Neural cell (in vitro differentiated cells): ENCODE measurements around the gene EAPP. TPM values are rescaled to one million over a fixed set of nuclear protein-coding genes. Genes with fewer than 3 reads are reported as not detected.

ENCODE experiments used
- H2AFZ ChIP-seq: fragments of 200-600, 300-800 bp; sonication (generic), shearing (Covaris generic); 2 replicates; pipeline ENCODE4 v1.6.0; 2014; ENCODE audit warnings: low read depth, mild to moderate bottlenecking, antibody characterized with exemption, low read length, moderate library complexity
- H3F3A ChIP-seq: fragments of 200-600 bp; shearing (Covaris generic); 2 replicates; pipeline ENCODE4 v1.6.1; 2016; ENCODE audit warnings: mild to moderate bottlenecking, moderate library complexity, mixed read lengths, antibody characterized with exemption, low read length; ENCODE audit not compliant: insufficient read depth, poor library complexity, severe bottlenecking
- H3K27ac ChIP-seq: fragments of 200-600, 300-800 bp; sonication (generic), shearing (Covaris generic); 2 replicates; pipeline ENCODE4 v1.5.1; 2014; ENCODE audit warnings: mild to moderate bottlenecking, low read length, moderate library complexity
- H3K27me3 ChIP-seq: fragments of 300-800, 200-600 bp; sonication (generic), shearing (Covaris generic); 2 replicates; pipeline ENCODE4 v1.6.0; 2014; ENCODE audit warnings: mild to moderate bottlenecking, low read depth, low read length, moderate library complexity; ENCODE audit not compliant: insufficient read depth
- H3K36me3 ChIP-seq: fragments of 300-800, 200-600 bp; sonication (generic), shearing (Covaris generic); 2 replicates; pipeline ENCODE4 v1.5.1; 2014; ENCODE audit warnings: mild to moderate bottlenecking, antibody characterized with exemption, low read length, moderate library complexity; ENCODE audit not compliant: insufficient read depth
- H3K4me2 ChIP-seq: fragments of 300-800, 200-600 bp; sonication (generic), shearing (Covaris generic); 2 replicates; pipeline ENCODE4 v1.6.0; 2014; ENCODE audit warnings: mild to moderate bottlenecking, low read length
- H3K4me3 ChIP-seq: fragments of 300-800, 200-600 bp; sonication (generic), shearing (Covaris generic); 2 replicates; pipeline ENCODE4 v1.5.1; 2014; ENCODE audit warnings: mild to moderate bottlenecking, low read length, moderate library complexity
- H3K79me2 ChIP-seq: fragments of 200-600 bp; shearing (Covaris generic); replicated peaks from 2 replicates; pipeline ENCODE4 v1.6.0; 2014; ENCODE audit warnings: mild to moderate bottlenecking, low read length, moderate library complexity; ENCODE audit not compliant: insufficient read depth
- H3K9ac ChIP-seq: fragments of 300-800, 200-600 bp; sonication (generic), shearing (Covaris generic); 2 replicates; pipeline ENCODE4 v1.6.1; 2016; ENCODE audit warnings: mild to moderate bottlenecking, low read length, mixed read lengths
- H3K9me2 ChIP-seq: fragments of 200-600 bp; shearing (Covaris generic); 2 replicates; pipeline ENCODE4 v1.6.1; 2016; ENCODE audit warnings: mild to moderate bottlenecking, low read length, mixed read lengths; ENCODE audit not compliant: insufficient read depth
- H3K9me3 ChIP-seq: fragments of 200-600, 300-800 bp; sonication (generic), shearing (Covaris generic); 2 replicates; pipeline ENCODE4 v1.6.1; 2016; ENCODE audit warnings: mild to moderate bottlenecking, mixed run types, low read length, moderate library complexity, mixed read lengths
- H4K20me1 ChIP-seq: fragments of 200-600 bp; shearing (Covaris generic); 2 replicates; pipeline ENCODE4 v1.6.1; 2016; ENCODE audit warnings: mild to moderate bottlenecking, mixed run types; ENCODE audit not compliant: insufficient read depth
- CTCF ChIP-seq: fragments of 450-650 bp; IDR thresholded peaks from 2 replicates; pipeline ENCODE4 v1.5.1; 2014; ENCODE audit warnings: antibody characterized with exemption, mild to moderate bottlenecking, moderate library complexity; ENCODE audit not compliant: poor library complexity, severe bottlenecking
- EP300 ChIP-seq: fragments of 450-650 bp; conservative IDR thresholded peaks from 2 replicates; pipeline ENCODE4 v1.6.1; 2014; ENCODE audit warnings: antibody characterized with exemption, mild to moderate bottlenecking, moderate library complexity; ENCODE audit not compliant: poor library complexity, severe bottlenecking
- EZH2 ChIP-seq: fragments of 200-600, 300-800 bp; shearing (Covaris generic), sonication (generic); IDR thresholded peaks from 2 replicates; pipeline ENCODE4 v1.6.1; 2014; ENCODE audit warnings: antibody characterized with exemption, low read length, borderline replicate concordance, mild to moderate bottlenecking; ENCODE audit not compliant: insufficient read depth, poor library complexity, severe bottlenecking
- MXI1 ChIP-seq: fragments of 450-650 bp; conservative IDR thresholded peaks from 2 replicates; pipeline ENCODE4 v1.6.1; 2014; ENCODE audit warnings: antibody characterized with exemption, mild to moderate bottlenecking; ENCODE audit not compliant: poor library complexity, severe bottlenecking
- POLR2AphosphoS5 ChIP-seq: IDR thresholded peaks from 2 replicates; pipeline ENCODE4 v1.6.1; 2012
- RAD21 ChIP-seq: fragments of 450-650 bp; conservative IDR thresholded peaks from 2 replicates; pipeline ENCODE4 v1.6.1; 2014; ENCODE audit warnings: antibody characterized with exemption, mild to moderate bottlenecking, moderate library complexity
- REST ChIP-seq: IDR thresholded peaks from 2 replicates; pipeline ENCODE4 v1.6.1; 2012; ENCODE audit warnings: borderline replicate concordance
- SMC3 ChIP-seq: fragments of 450-650 bp; conservative IDR thresholded peaks from 2 replicates; pipeline ENCODE4 v1.6.1; 2014; ENCODE audit warnings: antibody characterized with exemption, mild to moderate bottlenecking, moderate library complexity; ENCODE audit not compliant: poor library complexity
- TAF1 ChIP-seq: IDR thresholded peaks from 2 replicates; pipeline ENCODE4 v1.6.1; 2012; ENCODE audit warnings: low read depth
- polyA plus RNA-seq: library from polyadenylated mRNA; depleted of rRNA; stranded (reverse); fragments of >200 nt; gene quantifications from 2 replicates; pipeline ENCODE4 v1.2.3, GENCODE V29; 2014

The EAPP gene
- polyA plus RNA-seq, 1 donor from 2014 or later, result 112 TPM

GRCh38 chr14:34489324-34489723, 50.2 kb downstream of the EAPP start:
- Histone ChIP-seq H4K20me1 (no peaks in the 10 kb centered on the region), H3K9me3 (no peaks in the 10 kb centered on the region), H3K4me2 (no peak overlapping the region), H3K27me3 (no peaks in the 10 kb centered on the region), H3K79me2 (no peaks in the 10 kb centered on the region), H3F3A (no peaks in the 10 kb centered on the region), H3K36me3 (no peaks in the 10 kb centered on the region), H3K27ac (no peak overlapping the region), H3K9me2 (no peaks in the 10 kb centered on the region), H3K4me3 (no peak overlapping the region), H3K9ac (no peak overlapping the region), H2AFZ (no peak overlapping the region)
- TF ChIP-seq EP300, result no peak
- TF ChIP-seq TAF1, result no peak
- TF ChIP-seq RAD21, result no peak
- TF ChIP-seq EZH2, result no peak
- no peak for TF ChIP-seq POLR2AphosphoS5
- TF ChIP-seq REST, result no peak
- no peak for TF ChIP-seq MXI1
- no peak for TF ChIP-seq CTCF
- no peak for TF ChIP-seq SMC3

- TF ChIP-seq MXI1 (no peak), POLR2AphosphoS5 (no peak), EP300 (no peak), CTCF (no peak)
- Histone ChIP-seq H3K9ac (no peak overlapping the region), H3K36me3 (no peaks in the 10 kb centered on the region), H3K9me2 (no peaks in the 10 kb centered on the region), H3F3A (no peaks in the 10 kb centered on the region), H4K20me1 (no peaks in the 10 kb centered on the region), H3K79me2 (no peaks in the 10 kb centered on the region), H3K4me2 (no peak overlapping the region), H3K9me3 (no peaks in the 10 kb centered on the region), H3K4me3 (no peak overlapping the region), H3K27me3 (no peaks in the 10 kb centered on the region), H2AFZ (no peak overlapping the region), H3K27ac (no peak overlapping the region)
These were observed 51.0 kb downstream of the EAPP start for GRCh38 chr14:34488528-34488927.
